ENCODE data around the gene TBC1D5.

DNA sequence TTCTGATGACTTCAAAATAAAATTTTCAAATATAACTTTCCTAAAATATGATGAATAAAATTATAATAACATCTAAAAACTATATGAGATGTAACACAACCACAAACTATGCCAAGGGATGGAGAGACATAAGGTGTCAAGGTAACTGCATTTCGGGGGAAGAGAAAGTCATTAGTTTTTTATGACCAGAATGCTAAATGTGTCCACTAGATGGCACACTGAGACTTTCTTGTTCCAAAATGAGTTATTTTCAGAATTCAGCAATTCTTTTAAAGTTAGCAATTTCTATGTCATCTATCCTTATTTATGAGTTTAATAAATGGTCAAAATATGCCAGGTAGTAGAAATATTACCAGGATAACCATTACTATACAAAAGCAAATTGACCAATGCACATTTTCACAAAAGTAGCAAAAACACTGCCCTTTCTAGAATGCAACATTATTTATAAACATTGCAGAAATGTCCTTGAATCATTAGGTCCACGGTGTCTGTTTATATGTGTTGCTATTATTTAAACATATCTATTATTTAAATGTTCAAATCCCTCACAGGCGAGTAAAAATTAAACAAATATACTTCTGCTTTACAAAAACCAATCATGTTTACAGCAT, 483.5 kb downstream of the TBC1D5 start:
- no peak for TF ChIP-seq POLR2A (IDR thresholded peaks at IDR 0.05)
- TF ChIP-seq, protein P1, sequence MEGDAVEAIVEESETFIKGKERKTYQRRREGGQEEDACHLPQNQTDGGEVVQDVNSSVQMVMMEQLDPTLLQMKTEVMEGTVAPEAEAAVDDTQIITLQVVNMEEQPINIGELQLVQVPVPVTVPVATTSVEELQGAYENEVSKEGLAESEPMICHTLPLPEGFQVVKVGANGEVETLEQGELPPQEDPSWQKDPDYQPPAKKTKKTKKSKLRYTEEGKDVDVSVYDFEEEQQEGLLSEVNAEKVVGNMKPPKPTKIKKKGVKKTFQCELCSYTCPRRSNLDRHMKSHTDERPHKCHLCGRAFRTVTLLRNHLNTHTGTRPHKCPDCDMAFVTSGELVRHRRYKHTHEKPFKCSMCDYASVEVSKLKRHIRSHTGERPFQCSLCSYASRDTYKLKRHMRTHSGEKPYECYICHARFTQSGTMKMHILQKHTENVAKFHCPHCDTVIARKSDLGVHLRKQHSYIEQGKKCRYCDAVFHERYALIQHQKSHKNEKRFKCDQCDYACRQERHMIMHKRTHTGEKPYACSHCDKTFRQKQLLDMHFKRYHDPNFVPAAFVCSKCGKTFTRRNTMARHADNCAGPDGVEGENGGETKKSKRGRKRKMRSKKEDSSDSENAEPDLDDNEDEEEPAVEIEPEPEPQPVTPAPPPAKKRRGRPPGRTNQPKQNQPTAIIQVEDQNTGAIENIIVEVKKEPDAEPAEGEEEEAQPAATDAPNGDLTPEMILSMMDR (IDR thresholded peaks at IDR 0.05) = peak in 1 of 3 donors; percentile 24
